EL (cell line): ENCODE measurements around the gene PCDHGB4.
A peak's percentile ranks its signal among the peaks of the same experiment; 100 is the strongest.
"Not testable (repeated sequence)": the region's sequence is repeated elsewhere in the genome, so short reads cannot be mapped to it uniquely, and the experiment has no call there.

Experiments used
- DNase-seq: peaks from one replicate; pipeline ENCODE4 v3.0.0-alpha.2; 2016

PCDHGB4 gene

GRCh38 chr5:141387557-141388311, at the start of gene PCDHGB4:
PCDHGB4 (plus strand) TSS chr5:141387698; CDS start chr5:141387885, 187 bp downstream.
- peak; percentile 44 for DNase-seq

GRCh38 chr5:141338538-141339306, 48.8 kb upstream of the PCDHGB4 start, which contains the start of gene PCDHGA2:
PCDHGA2 (plus strand) TSS chr5:141338760.
- peak; percentile 60 for DNase-seq

DNA sequence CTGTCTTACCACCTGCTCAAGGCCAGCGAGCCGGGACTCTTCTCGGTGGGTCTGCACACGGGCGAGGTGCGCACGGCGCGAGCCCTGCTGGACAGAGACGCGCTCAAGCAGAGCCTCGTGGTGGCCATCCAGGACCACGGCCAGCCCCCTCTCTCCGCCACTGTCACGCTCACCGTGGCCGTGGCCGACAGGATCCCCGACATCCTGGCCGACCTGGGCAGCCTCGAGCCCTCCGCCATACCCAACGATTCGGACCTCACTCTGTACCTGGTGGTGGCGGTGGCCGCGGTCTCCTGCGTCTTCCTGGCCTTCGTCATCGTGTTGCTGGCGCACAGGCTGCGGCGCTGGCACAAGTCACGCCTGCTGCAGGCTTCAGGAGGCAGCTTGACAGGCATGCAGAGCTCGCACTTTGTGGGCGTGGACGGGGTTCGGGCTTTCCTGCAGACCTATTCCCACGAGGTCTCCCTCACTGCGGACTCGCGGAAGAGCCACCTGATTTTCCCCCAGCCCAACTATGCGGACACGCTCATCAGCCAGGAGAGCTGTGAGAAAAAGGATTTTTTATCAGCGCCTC, 46.6 kb upstream of the PCDHGB4 start:
- not testable (repeated sequence) for DNase-seq

DNA sequence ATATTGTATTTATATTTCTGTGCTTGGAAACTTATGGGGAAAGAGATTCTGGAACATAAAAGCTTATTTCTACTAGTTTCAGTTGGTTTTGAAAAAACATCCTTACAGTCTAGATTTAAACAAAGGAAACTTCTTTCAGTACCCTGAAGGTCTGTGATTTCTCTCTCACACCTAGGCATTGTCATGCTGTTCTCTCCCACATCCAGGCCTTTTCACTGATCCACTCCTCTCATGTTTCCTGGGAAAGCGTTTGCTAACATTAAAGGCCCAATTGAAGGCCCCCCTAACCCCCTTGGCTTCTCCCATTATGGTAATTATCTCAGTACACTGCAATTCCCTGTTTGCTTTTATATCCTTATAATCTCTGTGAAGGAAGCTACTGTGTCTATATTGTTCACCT, 44.7 kb upstream of the PCDHGB4 start:
- no peak for DNase-seq

DNA sequence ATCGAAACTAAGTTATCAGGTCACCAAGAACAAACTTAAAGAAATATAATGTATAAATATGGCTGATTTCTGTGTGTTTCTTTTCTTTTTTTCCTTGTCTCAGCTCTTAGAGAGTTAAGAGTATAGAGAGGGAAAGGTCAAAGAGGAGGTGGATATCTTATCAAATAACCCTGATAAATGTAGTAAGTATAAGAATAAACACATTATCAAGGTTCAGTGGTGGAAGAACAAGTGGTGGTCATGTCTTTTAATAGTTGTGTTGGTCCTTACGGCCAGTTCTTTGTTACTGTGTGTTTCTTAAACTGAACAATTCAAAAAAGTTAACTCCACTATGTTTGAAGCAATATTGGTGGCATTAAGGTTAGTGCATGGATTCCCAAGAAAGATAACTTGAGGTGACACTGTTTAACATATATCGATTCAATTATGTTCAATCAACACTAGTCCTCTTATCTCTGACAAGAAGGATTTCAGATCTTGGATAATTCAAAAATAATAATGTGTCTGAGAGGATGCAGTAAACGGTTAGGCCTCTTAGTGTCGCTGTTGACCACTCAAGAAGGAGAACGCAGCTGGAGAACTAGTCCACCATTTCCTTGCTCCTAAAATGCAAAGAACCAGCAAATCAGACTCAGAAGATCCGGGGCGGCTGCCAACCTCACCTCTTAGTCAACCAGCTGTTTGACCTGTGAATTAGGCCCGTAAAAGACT, 44.1 kb upstream of the PCDHGB4 start, which contains the start of gene PCDHGA3:
TSS of gene PCDHGA3 (plus strand) at position 588 of the 711 bp plus-strand sequence. CDS start 205 bp downstream, outside the sequence.
- DNase-seq: peak; percentile 43

- no peak for DNase-seq
These were observed 43.5 kb upstream of the PCDHGB4 start for GRCh38 chr5:141343953-141344463.

- no peak for DNase-seq
These were observed 42.2 kb upstream of the PCDHGB4 start for GRCh38 chr5:141345327-141345726.

GRCh38 chr5:141346017-141346416, 41.5 kb upstream of the PCDHGB4 start:
- DNase-seq: not testable (repeated sequence)

GRCh38 chr5:141349917-141350619, 37.4 kb upstream of the PCDHGB4 start, which contains the start of gene PCDHGB1:
PCDHGB1 (plus strand) TSS chr5:141350099; CDS start chr5:141350261, 162 bp downstream.
- DNase-seq: peak; percentile 76

DNA sequence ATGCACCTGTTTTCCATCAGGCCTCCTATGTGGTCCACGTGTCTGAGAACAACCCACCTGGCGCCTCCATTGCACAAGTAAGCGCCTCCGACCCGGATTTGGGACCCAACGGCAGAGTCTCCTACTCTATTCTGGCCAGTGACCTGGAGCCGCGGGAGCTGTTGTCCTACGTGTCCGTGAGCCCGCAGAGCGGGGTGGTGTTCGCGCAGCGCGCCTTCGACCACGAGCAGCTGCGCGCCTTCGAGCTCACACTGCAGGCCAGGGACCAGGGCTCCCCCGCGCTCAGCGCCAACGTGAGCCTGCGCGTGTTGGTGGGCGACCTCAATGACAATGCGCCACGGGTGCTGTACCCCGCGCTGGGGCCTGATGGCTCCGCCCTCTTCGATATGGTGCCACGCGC, 35.9 kb upstream of the PCDHGB4 start:
- no peak for DNase-seq

- DNase-seq: no peak
These were observed 32.5 kb upstream of the PCDHGB4 start, which contains the start of gene PCDHGA4 for GRCh38 chr5:141354900-141355469. PCDHGA4 (plus strand) TSS chr5:141355021; CDS start chr5:141355108, 87 bp downstream.

- DNase-seq: no peak
These were observed 31.9 kb upstream of the PCDHGB4 start for GRCh38 chr5:141355641-141356040.

DNA sequence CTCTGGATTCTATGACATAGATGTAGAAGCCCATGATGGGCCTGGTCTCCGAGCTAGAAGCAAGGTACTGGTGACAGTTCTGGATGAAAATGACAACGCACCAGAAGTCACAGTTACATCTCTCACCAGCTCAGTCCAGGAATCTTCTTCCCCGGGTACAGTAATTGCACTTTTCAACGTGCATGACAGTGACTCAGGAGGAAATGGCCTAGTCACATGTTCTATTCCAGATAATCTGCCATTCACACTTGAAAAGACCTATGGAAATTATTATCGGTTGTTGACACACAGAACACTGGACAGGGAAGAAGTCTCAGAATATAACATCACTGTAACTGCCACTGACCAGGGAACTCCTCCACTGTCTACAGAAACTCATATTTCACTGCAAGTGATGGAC, 31.4 kb upstream of the PCDHGB4 start:
- no peak for DNase-seq

GRCh38 chr5:141356950-141357349, 30.5 kb upstream of the PCDHGB4 start:
- no peak for DNase-seq

DNA sequence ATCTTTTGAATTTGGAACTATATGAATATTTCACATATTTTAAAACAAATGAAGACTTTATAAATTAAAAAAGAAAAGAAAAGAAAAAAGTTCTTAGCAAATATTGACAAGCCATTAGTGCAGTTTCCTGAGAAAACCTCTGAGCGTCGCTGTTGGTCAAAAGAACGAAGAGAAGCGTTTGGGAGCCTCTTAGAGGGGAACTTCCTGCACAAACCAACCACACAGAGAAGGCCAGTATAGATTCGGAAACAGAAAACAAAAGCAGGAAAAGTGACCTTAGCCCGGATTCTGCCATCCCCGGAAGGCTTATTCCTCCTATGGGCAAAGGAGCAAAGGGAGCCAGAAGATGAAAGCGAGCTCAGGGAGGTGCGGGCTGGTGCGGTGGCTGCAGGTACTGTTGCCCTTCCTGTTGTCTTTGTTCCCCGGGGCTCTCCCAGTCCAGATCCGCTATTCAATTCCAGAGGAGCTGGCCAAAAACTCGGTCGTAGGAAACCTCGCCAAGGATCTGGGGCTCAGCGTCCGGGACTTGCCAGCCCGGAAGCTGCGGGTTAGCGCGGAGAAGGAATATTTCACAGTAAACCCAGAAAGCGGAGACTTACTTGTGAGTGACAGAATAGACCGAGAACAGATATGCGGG, 27.6 kb upstream of the PCDHGB4 start, which contains the start of gene PCDHGB2:
TSS of gene PCDHGB2 (plus strand) at position 205 of the 637 bp plus-strand sequence. CDS start at position 347, 142 bp downstream.
- peak; percentile 68 for DNase-seq

- no peak for DNase-seq
These were observed 26.8 kb upstream of the PCDHGB4 start for GRCh38 chr5:141360685-141361084.

GRCh38 chr5:141362719-141363118, 24.8 kb upstream of the PCDHGB4 start:
- DNase-seq: no peak

DNA sequence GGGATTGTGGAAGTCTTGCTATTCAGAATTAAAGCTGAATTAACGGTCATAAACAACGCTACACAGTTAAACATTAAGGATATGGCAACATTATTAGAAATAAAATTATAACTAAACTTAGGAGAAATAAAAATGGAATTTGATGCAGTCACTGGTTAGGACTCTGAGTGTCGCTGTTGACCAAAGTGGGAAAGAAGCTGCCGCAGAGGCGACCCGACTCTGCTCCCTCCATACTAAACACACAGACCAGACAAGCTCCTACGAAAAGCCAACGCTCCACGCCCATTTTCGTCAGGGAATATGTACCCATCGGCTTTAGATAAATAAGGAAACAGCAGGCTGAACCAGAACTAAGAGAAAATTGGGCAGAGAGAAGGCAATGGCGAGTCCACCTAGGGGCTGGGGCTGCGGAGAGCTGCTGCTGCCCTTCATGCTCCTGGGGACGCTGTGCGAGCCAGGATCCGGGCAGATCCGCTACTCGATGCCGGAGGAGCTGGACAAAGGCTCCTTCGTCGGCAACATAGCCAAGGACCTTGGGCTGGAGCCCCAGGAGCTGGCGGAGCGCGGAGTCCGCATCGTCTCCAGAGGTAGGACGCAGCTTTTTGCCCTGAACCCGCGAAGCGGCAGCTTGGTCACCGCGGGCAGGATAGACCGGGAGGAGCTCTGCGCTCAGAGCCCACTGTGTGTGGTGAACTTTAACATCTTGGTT, 23.4 kb upstream of the PCDHGB4 start, which contains the start of gene PCDHGA5:
TSS of gene PCDHGA5 (plus strand) at position 211 of the 709 bp plus-strand sequence. CDS start at position 380, 169 bp downstream.
- peak; percentile 21 for DNase-seq

DNA sequence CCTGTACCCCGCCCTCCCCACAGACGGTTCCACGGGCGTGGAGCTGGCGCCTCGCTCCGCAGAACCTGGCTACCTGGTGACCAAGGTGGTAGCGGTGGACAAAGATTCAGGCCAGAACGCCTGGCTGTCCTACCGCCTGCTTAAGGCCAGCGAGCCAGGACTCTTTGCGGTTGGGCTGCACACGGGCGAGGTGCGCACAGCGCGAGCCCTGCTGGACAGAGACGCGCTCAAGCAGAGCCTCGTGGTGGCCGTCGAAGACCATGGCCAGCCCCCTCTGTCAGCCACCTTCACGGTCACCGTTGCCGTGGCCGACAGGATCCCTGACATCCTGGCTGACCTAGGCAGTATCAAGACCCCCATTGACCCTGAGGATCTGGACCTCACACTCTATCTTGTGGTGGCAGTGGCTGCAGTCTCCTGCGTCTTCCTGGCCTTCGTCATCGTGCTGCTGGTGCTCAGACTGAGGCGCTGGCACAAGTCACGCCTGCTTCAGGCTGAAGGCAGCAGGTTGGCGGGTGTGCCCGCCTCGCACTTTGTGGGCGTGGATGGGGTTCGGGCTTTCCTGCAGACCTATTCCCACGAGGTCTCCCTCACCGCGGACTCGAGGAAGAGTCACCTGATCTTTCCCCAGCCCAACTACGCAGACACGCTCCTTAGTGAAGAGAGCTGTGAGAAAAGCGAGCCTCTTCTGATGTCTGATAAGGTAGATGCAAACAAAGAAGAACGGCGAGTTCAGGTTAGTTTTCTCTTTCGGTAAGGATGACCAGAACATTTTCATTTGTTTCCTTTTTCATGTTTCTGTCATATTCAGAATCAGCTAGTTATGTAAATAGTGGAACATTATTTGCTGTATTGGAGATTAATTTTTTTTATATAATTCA, 21.2 kb upstream of the PCDHGB4 start:
- no peak for DNase-seq
